ENCODE measurements around the gene SLC25A5.

GRCh38 chrX:119503484-119503861, 35.2 kb downstream of the SLC25A5 start:
- TF ChIP-seq POLR2A (IDR thresholded peaks at IDR 0.05; ENCODE audit: low read length), result no peak
- no peak for TF ChIP-seq GATA1 (IDR thresholded peaks at IDR 0.05; ENCODE audit: low read depth, low read length)
